Activated CD4-positive, alpha-beta T cell treated with anti-CD3 and anti-CD28 coated beads, Interleukin-2, Interleukin-6, amounts not matched to agents 100 ng/mL and 50 ng/mL, durations not matched to agents 16 hours and 8 hours (primary cell): Measurements from ENCODE around the gene KRT86.
A peak's percentile ranks its signal among the peaks of the same experiment; 100 is the strongest.
"Not testable (repeated sequence)": the region's sequence is repeated elsewhere in the genome, so short reads cannot be mapped to it uniquely, and the experiment has no call there.

Experiments used
- DNase-seq: peaks from one replicate; pipeline ENCODE4 v3.0.0-alpha.2; 2020

KRT86 gene

GRCh38 chr12:52252175-52252615 is 22.2 kb upstream of the KRT86 start:
- peak; percentile 21 for DNase-seq

- no peak for DNase-seq
Measured at GRCh38 chr12:52252728-52253343, 21.6 kb upstream of the KRT86 start.

DNA sequence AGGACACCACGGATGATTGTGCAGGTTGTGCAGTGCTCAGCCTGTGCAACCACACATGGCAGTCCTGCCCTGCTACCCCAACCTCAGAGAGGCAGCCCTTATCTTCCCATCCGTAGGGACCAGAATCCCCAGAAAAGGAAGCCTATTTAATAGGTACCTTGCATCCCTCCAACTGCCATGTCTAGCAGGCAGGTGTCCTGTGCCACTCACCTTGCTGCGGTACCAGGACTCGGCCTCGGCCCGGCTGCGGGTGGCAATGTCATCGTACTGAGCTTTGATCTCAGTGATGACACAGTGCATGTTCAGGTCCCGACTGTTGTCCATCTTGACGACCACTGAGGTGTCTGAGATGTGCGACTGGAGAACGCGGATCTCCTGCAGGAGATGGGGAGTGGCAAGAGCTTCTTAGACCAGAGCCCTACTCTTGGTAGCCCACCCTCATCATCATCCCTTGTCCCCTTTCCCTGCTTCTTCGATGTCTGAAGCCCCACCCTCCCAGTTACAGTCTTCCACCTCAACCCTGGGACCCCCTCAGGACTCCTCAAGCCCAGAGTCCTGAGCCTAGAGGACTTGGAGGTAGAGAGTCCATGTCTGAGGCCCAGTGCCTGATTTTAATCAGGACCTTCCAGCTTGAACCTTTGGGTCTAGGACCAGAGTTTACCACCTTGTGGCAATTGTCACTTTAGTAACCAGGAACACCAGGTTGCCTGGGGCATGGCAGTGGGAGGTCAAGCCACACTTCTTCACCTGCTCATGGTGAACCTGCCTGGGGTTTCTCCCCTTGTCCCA is 20.9 kb upstream of the KRT86 start:
- no peak for DNase-seq

GRCh38 chr12:52254180-52254964 is 20.1 kb upstream of the KRT86 start:
- no peak for DNase-seq

DNA sequence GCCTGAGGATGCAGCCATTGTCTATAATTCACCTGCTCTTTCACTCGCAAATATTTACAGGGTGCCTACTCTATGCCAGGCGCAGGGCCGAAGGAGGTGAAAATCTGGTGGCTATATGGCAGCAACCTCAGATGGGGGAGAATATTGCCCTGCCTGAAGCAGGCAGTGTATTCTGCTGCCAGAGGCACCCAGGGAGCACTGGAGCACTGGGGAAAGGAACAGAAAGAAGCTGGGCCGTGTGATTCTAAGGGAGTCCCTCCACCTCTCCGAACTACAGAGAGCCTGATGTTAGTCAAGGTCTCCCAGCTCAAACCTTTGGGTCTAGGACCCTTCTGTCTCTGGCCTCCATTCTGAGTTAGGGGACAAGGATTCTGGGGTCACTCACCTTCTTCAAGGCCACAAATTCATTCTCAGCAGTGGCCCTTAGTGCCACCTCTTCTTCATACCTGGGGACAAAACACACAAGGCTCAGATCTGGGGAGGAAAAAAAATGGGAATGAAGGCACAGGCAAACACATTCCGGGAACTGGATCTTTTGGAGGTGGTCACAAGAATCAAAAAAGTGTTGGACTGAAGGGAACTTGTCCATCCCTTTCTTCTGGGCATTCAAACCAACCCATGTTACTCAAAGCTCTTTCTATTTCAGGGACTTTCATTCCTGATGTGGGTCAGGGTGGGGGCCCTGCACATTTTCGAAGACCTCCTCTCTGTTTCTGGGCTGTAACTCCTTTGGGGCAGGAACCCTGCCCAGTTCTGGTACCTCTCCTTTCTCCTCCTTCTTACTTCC is 19.3 kb upstream of the KRT86 start:
- no peak for DNase-seq

DNA sequence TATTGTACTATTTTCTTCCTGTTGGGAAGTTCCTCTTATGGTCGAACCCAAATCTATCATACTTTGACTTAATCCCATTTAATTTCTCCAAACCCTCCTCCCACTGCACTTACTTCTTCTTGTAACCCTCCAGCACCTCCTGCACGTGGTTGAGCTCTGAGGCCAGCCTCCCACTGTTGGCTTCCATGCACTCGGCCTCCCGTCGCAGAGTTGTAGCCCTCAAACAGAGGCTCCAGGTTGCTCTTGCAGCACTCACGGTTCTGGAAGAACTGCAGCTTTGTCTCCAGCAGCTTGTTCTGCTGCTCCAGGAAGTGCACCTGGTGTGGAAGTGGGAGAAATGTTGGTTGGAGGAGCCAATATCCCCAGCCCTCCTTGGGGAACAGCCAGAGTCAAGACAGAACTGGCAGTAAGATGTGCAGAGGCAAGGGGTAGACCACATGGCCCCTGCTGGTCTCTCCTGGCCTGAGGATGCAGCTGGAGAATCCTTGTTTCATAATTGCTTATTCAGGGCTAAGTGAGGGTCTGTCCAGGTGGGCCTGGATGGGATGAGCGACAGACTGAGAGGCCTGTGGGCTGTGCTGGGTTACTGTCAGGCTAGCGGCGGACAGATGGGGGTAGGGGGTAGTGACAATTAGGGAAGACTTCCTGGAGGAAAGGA is 18.4 kb upstream of the KRT86 start:
- no peak for DNase-seq

DNA sequence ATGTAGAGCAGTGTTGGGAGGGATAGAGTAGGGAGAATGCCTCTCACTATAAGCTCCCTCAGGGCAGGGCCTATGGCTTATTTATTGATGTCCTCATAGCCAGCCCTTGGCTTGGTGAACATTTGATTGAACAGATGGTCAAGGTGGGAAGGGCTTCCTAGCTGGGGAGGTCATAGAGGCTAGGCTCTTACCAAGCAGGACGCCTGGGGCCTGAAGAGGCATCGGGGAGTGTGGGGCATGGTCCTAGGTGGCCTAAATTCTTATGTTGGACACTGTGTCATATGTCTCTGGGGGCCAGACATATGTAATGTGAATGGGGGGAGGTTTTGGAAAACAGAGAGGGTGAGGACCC is 17.9 kb upstream of the KRT86 start:
- no peak for DNase-seq

DNA sequence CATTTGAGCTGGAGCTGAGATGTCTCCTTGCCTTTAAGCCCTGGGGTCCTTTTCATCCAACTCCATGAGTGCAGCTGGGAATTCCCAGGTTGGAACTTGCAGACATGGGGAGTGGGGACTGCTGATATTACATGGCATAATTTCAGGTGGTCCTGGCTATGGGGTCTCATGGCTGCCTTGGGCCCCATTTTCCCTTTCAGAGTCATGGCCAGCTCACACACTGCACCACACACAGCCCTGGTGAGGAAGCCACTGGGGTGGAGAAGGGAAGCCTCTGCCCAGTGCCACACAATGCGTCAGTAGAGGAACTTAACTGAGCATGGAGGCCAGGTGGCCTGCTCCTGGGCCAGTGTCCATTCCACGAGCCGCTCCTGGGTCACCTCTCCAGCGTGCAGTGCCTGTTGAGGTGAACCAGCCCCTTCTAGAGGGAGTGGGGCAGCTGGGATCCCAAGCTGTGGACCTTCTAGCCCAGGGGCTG is 17.3 kb upstream of the KRT86 start:
- no peak for DNase-seq

DNA sequence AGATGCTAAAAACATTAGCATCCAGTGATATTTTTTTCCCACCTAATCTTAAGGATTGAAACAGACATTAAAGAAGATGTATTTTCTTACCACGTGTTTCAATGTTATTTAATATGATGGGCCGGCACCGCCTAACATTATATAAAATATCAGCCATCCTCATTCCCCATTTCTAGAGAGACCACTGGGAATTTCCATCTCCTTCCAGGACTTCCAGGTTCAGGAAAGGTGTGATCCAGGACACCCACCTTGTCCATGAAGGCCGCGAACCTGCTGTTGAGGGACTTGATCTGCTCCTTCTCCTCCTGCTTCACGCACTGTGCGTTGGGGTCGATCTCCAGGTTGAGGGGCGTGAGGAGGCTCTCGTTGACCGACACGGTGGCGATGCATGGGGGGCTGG is 16.5 kb upstream of the KRT86 start:
- DNase-seq: not testable (repeated sequence)

GRCh38 chr12:52258335-52258901 is 16.0 kb upstream of the KRT86 start:
- DNase-seq: no peak

GRCh38 chr12:52259657-52260243 is 14.7 kb upstream of the KRT86 start:
- no peak for DNase-seq

GRCh38 chr12:52260361-52261207 is 13.9 kb upstream of the KRT86 start:
- no peak for DNase-seq

DNA sequence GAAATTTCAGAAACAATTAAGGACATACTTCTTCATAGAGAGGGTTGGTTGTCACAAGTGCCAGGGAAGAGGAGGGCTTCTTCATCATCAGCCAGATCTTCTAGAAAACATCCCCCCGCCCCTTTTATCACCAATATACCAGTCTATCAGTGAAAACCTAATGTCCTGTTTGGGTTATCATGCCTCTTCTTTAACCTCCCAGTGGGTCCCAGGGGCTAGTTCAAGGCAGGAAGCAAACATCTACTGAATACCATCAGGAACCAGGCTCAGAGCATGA is 13.3 kb upstream of the KRT86 start:
- no peak for DNase-seq

DNA sequence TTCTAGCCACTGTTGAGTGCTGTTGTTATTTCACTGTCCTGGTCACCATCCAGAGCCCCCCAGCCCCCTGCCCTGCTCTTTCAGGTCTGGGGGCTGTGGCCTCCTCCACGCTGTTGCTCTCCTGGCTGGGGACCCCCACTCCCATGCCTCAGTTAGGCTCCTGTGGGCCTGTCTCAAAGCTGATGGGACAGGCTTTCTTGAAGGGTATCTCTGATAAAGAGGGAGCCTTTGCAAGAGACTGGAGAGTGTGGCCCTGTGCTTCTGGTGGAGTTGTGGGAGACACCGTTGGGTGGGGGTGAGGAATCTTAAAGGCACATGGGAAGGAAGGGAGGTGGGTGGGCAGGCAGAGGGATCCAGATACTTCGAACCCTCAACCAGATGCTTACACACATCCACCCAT is 12.2 kb upstream of the KRT86 start:
- no peak for DNase-seq

- DNase-seq: no peak
Measured at GRCh38 chr12:52263761-52264434, 10.5 kb upstream of the KRT86 start.

GRCh38 chr12:52264435-52264825 is 10.0 kb upstream of the KRT86 start:
- DNase-seq: no peak

DNA sequence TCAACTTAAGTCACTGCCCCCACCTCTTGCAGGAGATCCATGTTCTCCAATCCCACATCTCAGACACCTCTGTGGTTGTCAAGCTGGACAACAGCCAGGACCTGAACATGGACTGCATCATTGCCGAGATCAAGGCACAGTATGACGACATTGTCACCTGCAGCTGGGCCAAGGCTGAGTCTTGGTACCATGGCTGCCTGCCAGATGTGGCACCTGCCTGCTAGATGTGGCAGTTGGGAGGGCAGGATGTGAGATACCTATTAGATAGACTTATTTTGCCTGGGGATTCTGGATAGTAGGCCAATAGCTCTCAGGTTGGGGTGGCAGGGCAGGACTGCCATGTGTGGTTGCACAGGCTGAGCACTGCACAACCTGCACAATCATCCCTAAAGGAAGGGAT is 7.9 kb upstream of the KRT86 start:
- DNase-seq: no peak

DNA sequence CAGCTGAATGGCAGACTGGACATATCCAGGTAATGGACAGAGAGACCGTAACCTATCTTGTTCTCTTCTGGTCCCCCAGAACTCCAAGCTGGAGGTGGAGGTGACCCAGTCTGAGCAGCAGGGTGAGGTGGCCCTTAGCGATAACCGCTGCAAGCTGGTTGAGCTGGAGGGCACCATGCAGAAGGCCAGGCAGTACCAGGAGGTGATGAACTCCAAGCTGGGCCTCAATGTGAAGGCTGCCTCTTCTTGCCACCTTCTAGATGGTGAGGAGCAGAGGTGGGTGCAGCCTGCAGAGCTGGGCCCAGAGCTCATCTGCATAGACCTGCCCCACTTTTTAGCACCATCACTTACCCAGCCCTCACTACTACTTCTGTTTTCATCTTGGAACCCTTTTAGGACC is 7.2 kb upstream of the KRT86 start:
- no peak for DNase-seq

DNA sequence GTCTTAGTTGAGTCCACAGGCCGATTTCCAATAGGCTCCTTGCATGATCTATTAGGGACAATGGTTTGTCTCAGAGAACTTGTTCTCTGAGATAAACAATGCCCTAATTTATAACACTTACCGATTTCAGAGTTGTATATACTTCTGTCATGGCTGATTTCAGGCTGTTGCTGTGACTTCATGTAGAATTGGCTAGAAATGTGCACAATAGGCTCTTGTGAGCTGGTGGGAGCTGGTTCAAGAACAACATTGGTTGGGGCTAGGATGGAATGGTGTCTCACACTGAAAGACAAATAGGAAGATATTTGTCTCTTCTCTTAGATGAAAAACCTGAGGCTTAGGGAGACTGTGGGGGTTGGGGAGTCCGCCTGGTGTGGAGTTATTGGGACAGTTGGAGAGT is 6.7 kb upstream of the KRT86 start:
- DNase-seq: no peak

GRCh38 chr12:52268212-52268611 is 6.2 kb upstream of the KRT86 start:
- DNase-seq: no peak
